IMR-90 (cell line): ENCODE results near the gene PSMA1.

Experiments
- BHLHE40 ChIP-seq: fragments of 150-350 bp; IDR thresholded peaks from 2 replicates; pipeline ENCODE4 v1.6.1; 2016; ENCODE audit warnings: mild to moderate bottlenecking, low read depth, low read length
- CEBPB ChIP-seq: IDR thresholded peaks from 2 replicates; pipeline ENCODE4 v1.6.1; 2012; ENCODE audit warnings: low read depth, low read length, improper control_type of control experiment
- ELK1 ChIP-seq: fragments of 150-350 bp; IDR thresholded peaks from 2 replicates; pipeline ENCODE4 v1.6.1; 2016; ENCODE audit warnings: low read depth, mild to moderate bottlenecking, low read length, moderate library complexity, borderline replicate concordance
- FOS ChIP-seq: fragments of 150-350 bp; IDR thresholded peaks from 2 replicates; pipeline ENCODE4 v1.6.1; 2016; ENCODE audit warnings: low read depth, low read length
- MAZ ChIP-seq: IDR thresholded peaks from 2 replicates; pipeline ENCODE4 v1.6.1; 2012; ENCODE audit warnings: low read depth, mild to moderate bottlenecking, low read length, improper control_type of control experiment, moderate library complexity, borderline replicate concordance
- MXI1 ChIP-seq: IDR thresholded peaks from 2 replicates; pipeline ENCODE4 v1.6.1; 2012; ENCODE audit warnings: low read depth, mild to moderate bottlenecking, low read length, moderate library complexity, borderline replicate concordance
- POLR2A ChIP-seq: IDR thresholded peaks from 2 replicates; pipeline ENCODE4 v1.6.1; 2012; ENCODE audit warnings: mild to moderate bottlenecking, low read depth, low read length
- RCOR1 ChIP-seq: IDR thresholded peaks from 2 replicates; pipeline ENCODE4 v1.6.1; 2012; ENCODE audit warnings: mild to moderate bottlenecking, low read length, improper control_type of control experiment; ENCODE audit not compliant: insufficient replicate concordance
- RFX5 ChIP-seq: IDR thresholded peaks from 2 replicates; pipeline ENCODE4 v1.8.0; 2012; ENCODE audit warnings: low read depth, mild to moderate bottlenecking, low read length, moderate library complexity
- TF ChIP-seq, protein P1 (sequence below): conservative IDR thresholded peaks from 2 replicates; pipeline ENCODE4 v1.5.1; 2012; ENCODE audit warnings: mild to moderate bottlenecking, low read depth, low read length, improper control_type of control experiment

- TF ChIP-seq MAZ, result no peak
- no peak for TF ChIP-seq BHLHE40
- TF ChIP-seq, protein P1, sequence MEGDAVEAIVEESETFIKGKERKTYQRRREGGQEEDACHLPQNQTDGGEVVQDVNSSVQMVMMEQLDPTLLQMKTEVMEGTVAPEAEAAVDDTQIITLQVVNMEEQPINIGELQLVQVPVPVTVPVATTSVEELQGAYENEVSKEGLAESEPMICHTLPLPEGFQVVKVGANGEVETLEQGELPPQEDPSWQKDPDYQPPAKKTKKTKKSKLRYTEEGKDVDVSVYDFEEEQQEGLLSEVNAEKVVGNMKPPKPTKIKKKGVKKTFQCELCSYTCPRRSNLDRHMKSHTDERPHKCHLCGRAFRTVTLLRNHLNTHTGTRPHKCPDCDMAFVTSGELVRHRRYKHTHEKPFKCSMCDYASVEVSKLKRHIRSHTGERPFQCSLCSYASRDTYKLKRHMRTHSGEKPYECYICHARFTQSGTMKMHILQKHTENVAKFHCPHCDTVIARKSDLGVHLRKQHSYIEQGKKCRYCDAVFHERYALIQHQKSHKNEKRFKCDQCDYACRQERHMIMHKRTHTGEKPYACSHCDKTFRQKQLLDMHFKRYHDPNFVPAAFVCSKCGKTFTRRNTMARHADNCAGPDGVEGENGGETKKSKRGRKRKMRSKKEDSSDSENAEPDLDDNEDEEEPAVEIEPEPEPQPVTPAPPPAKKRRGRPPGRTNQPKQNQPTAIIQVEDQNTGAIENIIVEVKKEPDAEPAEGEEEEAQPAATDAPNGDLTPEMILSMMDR, result no peak
- no peak for TF ChIP-seq POLR2A
- TF ChIP-seq RFX5, result no peak
- no peak for TF ChIP-seq FOS
- no peak for TF ChIP-seq CEBPB
- no peak for TF ChIP-seq RCOR1
- TF ChIP-seq ELK1, result no peak
- TF ChIP-seq MXI1, result no peak
These were observed 1.4 kb downstream of the PSMA1 start for GRCh38 chr11:14518820-14519219.
